ENCODE measurements around the gene BRAF. TPM values are rescaled to one million over a fixed set of nuclear protein-coding genes. Genes with fewer than 3 reads are reported as not detected.

Gene BRAF
- total and polyA plus RNA-seq, 2 of the 8 experiments (the other 6 are each of a cell fraction or from before 2014, with no cell fraction given) = 11.4 to 32.6 TPM

- ChIA-PET CTCF (ENCODE audit: partially characterized antibody) (interaction anchor here (1.2 kb wide), 1 partner anchor 119 kb away, joined by 4 read pairs; no protein-coding TSS in a partner anchor), POLR2A (ENCODE audit: partially characterized antibody) (no interaction called here)
- no peak overlapping the region for H2BK15ac ChIP-seq (ENCODE audit: low read length)
- peaks cover 0 to 5% (median under 1%) of the 10 kb centered on the region in 4 experiments; a peak in 2 of 7 replicates for H3K4me1 ChIP-seq (replicated peaks in 1 of 4; ENCODE audit: control insufficient read depth in 3 of 4, insufficient read depth in 4 of 4, low read length in 3 of 4)
- H3K9me3 ChIP-seq (ENCODE audit: insufficient read depth in 2 of 2, low read depth in 1 of 2, low read length in 1 of 2) = no peaks in the 10 kb centered on the region
- no peak overlapping the region for H2BK5ac ChIP-seq (ENCODE audit: low read depth, low read length)
- no peaks in the 10 kb centered on the region for H3K27me3 ChIP-seq (replicated peaks in 1 of 4; ENCODE audit: control insufficient read depth in 3 of 4, extremely low read depth in 1 of 4, insufficient read depth in 3 of 4, low read length in 3 of 4)
- no peaks in the 10 kb centered on the region for H4K20me1 ChIP-seq (replicated peaks in 1 of 2; ENCODE audit: control insufficient read depth in 1 of 2, insufficient read depth in 2 of 2, low read length in 2 of 2)
- no peak overlapping the region for H2BK20ac ChIP-seq (ENCODE audit: low read length)
- peaks cover 3% of the 10 kb centered on the region; the same call in 1 of the 2 replicates for H3K79me1 ChIP-seq (ENCODE audit: low read depth, low read length)
- no peaks in the 10 kb centered on the region for H3K23me2 ChIP-seq (ENCODE audit: low read depth, low read length)
- H3K9ac ChIP-seq (replicated peaks in 1 of 4; ENCODE audit: extremely low read depth in 1 of 4, low read depth in 3 of 4, low read length in 3 of 4) = no peak overlapping the region
- no peak overlapping the region for H4K91ac ChIP-seq (replicated peaks; ENCODE audit: insufficient read length, low read length)
- H3K36me3 ChIP-seq (ENCODE audit: control insufficient read depth in 2 of 4, insufficient read depth in 4 of 4, low read length in 3 of 4) = no peaks in the 10 kb centered on the region
- no peak overlapping the region for H4K8ac ChIP-seq (ENCODE audit: extremely low read depth, insufficient read depth, low read length)
- H3K4me2 ChIP-seq (ENCODE audit: insufficient read depth in 1 of 2, low read depth in 2 of 2, low read length in 2 of 2) = no peak overlapping the region
- no peak overlapping the region for H2BK12ac ChIP-seq (ENCODE audit: low read depth, low read length)
- H4K5ac ChIP-seq (ENCODE audit: insufficient read length, low read depth, low read length) = no peak overlapping the region
- H3K23ac ChIP-seq (ENCODE audit: insufficient read length) = no peak overlapping the region
- 91% methylated on average over 3 of the region's 3 CpGs; no CpG with 5 or more reads in 1 of the 2 experiments for WGBS, 2 experiments (ENCODE audit: extremely low coverage in 1 of 2, insufficient coverage in 1 of 2, insufficient read length in 1 of 2, insufficient replicate concordance in 2 of 2, low coverage in 1 of 2, low lambda C conversion rate in 2 of 2, missing lambda C conversion rate in 1 of 2)
- no peak overlapping the region for H3K18ac ChIP-seq (ENCODE audit: extremely low read depth, low read length)
- H3K27ac ChIP-seq (ENCODE audit: low read depth, low read length) = no peak overlapping the region
- H3K4ac ChIP-seq (replicated peaks; ENCODE audit: insufficient read length, low read depth, low read length) = no peak overlapping the region
- no peak overlapping the region for H3K56ac ChIP-seq (replicated peaks; ENCODE audit: insufficient read length, low read depth, low read length)
- FAIRE-seq (no peak), DNase-seq (ENCODE audit: low read depth in 1 of 2, low spot score in 2 of 2) (no peak)
- H3K14ac ChIP-seq (ENCODE audit: insufficient read length) = no peak overlapping the region
- H2AK5ac ChIP-seq (ENCODE audit: low read depth, low read length) = no peak overlapping the region
- H3K4me3 ChIP-seq (ENCODE audit: extremely low read depth in 1 of 4, insufficient read depth in 2 of 4, low read depth in 3 of 4, low read length in 4 of 4) = no peak overlapping the region
- peaks cover 0 to 90% of the 10 kb centered on the region in 2 experiments; a peak in 2 of 4 replicates for H3K79me2 ChIP-seq (ENCODE audit: control insufficient read depth in 1 of 2, insufficient read depth in 2 of 2, low read length in 2 of 2)
- TF ChIP-seq ZNF274 (IDR thresholded peaks at IDR 0.05; ENCODE audit: borderline replicate concordance, extremely low read depth, low read length) = no peak
- no peak for TF ChIP-seq SP1 (IDR thresholded peaks at IDR 0.05; ENCODE audit: low read depth, low read length)
- no peak for TF ChIP-seq BCL11A (IDR thresholded peaks at IDR 0.05; ENCODE audit: low read depth in 2 of 2, low read length in 2 of 2)
- TF ChIP-seq ATF2 (IDR thresholded peaks at IDR 0.05; ENCODE audit: low read length) = no peak
- no peak for TF ChIP-seq RXRA (IDR thresholded peaks at IDR 0.05; ENCODE audit: insufficient read depth, low read depth, low read length)
- no peak for TF ChIP-seq SP2 (IDR thresholded peaks at IDR 0.05; ENCODE audit: low read length)
- no peak for TF ChIP-seq CHD2 (IDR thresholded peaks at IDR 0.05; ENCODE audit: low read length)
- no peak for TF ChIP-seq SP4 (IDR thresholded peaks at IDR 0.05; ENCODE audit: low read length)
- TF ChIP-seq CREB1 (IDR thresholded peaks at IDR 0.05) = no peak
- no peak overlapping the region for H2BK120ac ChIP-seq (replicated peaks; ENCODE audit: low read depth, low read length)
- no peak overlapping the region for H2AFZ ChIP-seq (ENCODE audit: low read length)
These were observed 60.0 kb downstream of the BRAF start for GRCh38 chr7:140864732-140865131.
